K562 (cell line): ENCODE results near the gene SMC5. TPM values are rescaled to one million over a fixed set of nuclear protein-coding genes. Genes with fewer than 3 reads are reported as not detected.

Experiments
- ATAC-seq: fragments of 200-7000 bp; cut with Tn5 transposase; 3 replicates; pipeline ENCODE4 v1.9.1; 2020; ENCODE audit warnings: moderate library complexity
- BruUV-seq: library from RNA; stranded (reverse); fragments of 400-500 nt; replicated peaks from 2 replicates; lab custom pipeline; 2021; lab: Mats Ljungman, UMichigan
- CTCF ChIA-PET: fragments of 300-600 bp; formaldehyde crosslinking; extraction: SDS; loops from one replicate; lab custom pipeline; 2021; ENCODE audit warnings: low intra/inter-chr PET ratio; lab: Yijun Ruan, JAX
- POLR2A ChIA-PET: fragments of 300-600, 350-650 bp; sonication (Branson Sonifier 250); formaldehyde crosslinking; extraction: SDS; loops from one replicate; lab custom pipeline; 2021; ENCODE audit warnings: antibody characterized with exemption, inconsistent platforms; lab: Yijun Ruan, JAX
- DNase-seq, 4 experiments: peaks; one replicate each; pipeline versions ENCODE4 v3.0.0 to v3.0.0-alpha.2; 2011 to 2018; ENCODE audit warnings: low spot score in 3 of 4, mixed read lengths in 3 of 4; ENCODE audit errors: extremely low read depth in 1 of 4
- FAIRE-seq: peaks from 2 replicates; lab custom pipeline; 2011; peaks lifted over from hg19 to GRCh38; lab: Jason Lieb, UNC
- H2AFZ ChIP-seq: 2 replicates; pipeline ENCODE4 v1.6.0; 2011; ENCODE audit warnings: low read depth, low read length, control low read depth, inconsistent platforms
- H3K27ac ChIP-seq: fragments of 200-600 bp; 3 replicates; pipeline ENCODE4 v1.8.0; 2011; ENCODE audit warnings: low read depth, mild to moderate bottlenecking, control low read depth, inconsistent platforms, low read length, moderate library complexity, mixed read lengths; ENCODE audit errors: extremely low read depth
- H3K27me3 ChIP-seq, 2 experiments: fragments of 300-600 bp in 1 of 2; 2 replicates in 1 of 2; 3 replicates in 1 of 2; pipeline versions ENCODE4 v1.6.0 to v1.8.0; 2011; ENCODE audit warnings: inconsistent platforms in 2 of 2, low read length in 2 of 2, mild to moderate bottlenecking in 1 of 2, mixed read lengths in 1 of 2, moderate library complexity in 1 of 2; ENCODE audit not compliant: control insufficient read depth in 2 of 2, insufficient read depth in 2 of 2
- H3K36me3 ChIP-seq: fragments of 300-600 bp; 3 replicates; pipeline ENCODE4 v1.8.0; 2011; ENCODE audit warnings: mild to moderate bottlenecking, low read length, inconsistent platforms; ENCODE audit not compliant: control insufficient read depth, insufficient read depth
- H3K4me1 ChIP-seq, 2 experiments: fragments of 200-600 bp in 1 of 2; replicated peaks in 1 of 2; 2 replicates in 1 of 2; 3 replicates in 1 of 2; pipeline versions ENCODE4 v1.5.1 to v1.8.0; 2011; ENCODE audit warnings: inconsistent platforms in 2 of 2, low read length in 2 of 2, mild to moderate bottlenecking in 1 of 2, mixed read lengths in 1 of 2, moderate library complexity in 1 of 2; ENCODE audit not compliant: control insufficient read depth in 2 of 2, insufficient read depth in 2 of 2
- H3K4me2 ChIP-seq: 2 replicates; pipeline ENCODE4 v1.6.1; 2011; ENCODE audit warnings: low read length, control low read depth, inconsistent platforms, mixed read lengths; ENCODE audit not compliant: insufficient read depth
- H3K4me3 ChIP-seq: fragments of 200-600 bp; sonication (generic), shearing (Covaris generic); 2 replicates; pipeline ENCODE4 v1.5.1; 2016; ENCODE audit warnings: control low read depth, inconsistent platforms
- H3K79me2 ChIP-seq: fragments of 200-600 bp; 3 replicates; pipeline ENCODE4 v1.8.0; 2011; ENCODE audit warnings: low read length, inconsistent platforms; ENCODE audit not compliant: control insufficient read depth, insufficient read depth
- H3K9ac ChIP-seq, 2 experiments: 2 replicates each; pipeline versions ENCODE4 v1.6.0 to v1.6.1; 2011; ENCODE audit warnings: low read depth in 2 of 2, low read length in 2 of 2, control low read depth in 1 of 2, inconsistent platforms in 1 of 2, mild to moderate bottlenecking in 1 of 2, mixed read lengths in 1 of 2; ENCODE audit not compliant: insufficient read depth in 1 of 2
- H3K9me1 ChIP-seq: one replicate; pipeline ENCODE4 v1.6.0; 2011; ENCODE audit warnings: inconsistent platforms, mild to moderate bottlenecking, low read length, moderate library complexity; ENCODE audit not compliant: control insufficient read depth, insufficient read depth
- H3K9me3 ChIP-seq: replicated peaks from 2 replicates; pipeline ENCODE4 v1.5.1; 2011; ENCODE audit warnings: low read depth, low read length, inconsistent platforms; ENCODE audit not compliant: control insufficient read depth, insufficient read depth
- H4K20me1 ChIP-seq: replicated peaks from 2 replicates; pipeline ENCODE4 v1.6.1; 2011; ENCODE audit warnings: low read length, inconsistent platforms, mixed read lengths; ENCODE audit not compliant: control insufficient read depth, insufficient read depth
- CEBPB ChIP-seq: fragments of 450-650 bp; IDR thresholded peaks from 2 replicates; pipeline ENCODE4 v1.6.1; 2016; ENCODE audit warnings: missing genetic modification characterization, missing compliant biosample characterization
- CEBPG ChIP-seq, 3 experiments: fragments of 200-800 bp in 1 of 3; sonication (Bioruptor generic) in 1 of 3; sonication (generic) in 1 of 3; formaldehyde crosslinking in 1 of 3; IDR thresholded peaks in 2 of 3; conservative IDR thresholded peaks in 1 of 3; 2 replicates each; pipeline versions ENCODE4 v1.6.1 to v1.8.0; 2016 to 2022; ENCODE audit warnings: missing compliant biosample characterization in 2 of 3, missing genetic modification characterization in 2 of 3, mild to moderate bottlenecking in 1 of 3, missing genetic modification reagents in 1 of 3
- IRF2 ChIP-seq: sonication (generic); formaldehyde crosslinking; IDR thresholded peaks from 2 replicates; pipeline ENCODE4 v1.8.1; 2022; ENCODE audit warnings: mild to moderate bottlenecking, missing genetic modification reagents
- KAT7 ChIP-seq: sonication (generic); formaldehyde crosslinking; IDR thresholded peaks from 2 replicates; pipeline ENCODE4 v1.8.0; 2022; ENCODE audit warnings: missing genetic modification reagents, mild to moderate bottlenecking, borderline replicate concordance
- LARP7 ChIP-seq: fragments of 450-650 bp; IDR thresholded peaks from 2 replicates; pipeline ENCODE4 v1.6.1; 2016
- POLR2H ChIP-seq: IDR thresholded peaks from 2 replicates; pipeline ENCODE4 v1.6.1; 2016; ENCODE audit warnings: missing genetic modification characterization, low read depth, mild to moderate bottlenecking, control low read depth, missing compliant biosample characterization, moderate library complexity
- SMARCC2 ChIP-seq: fragments of 450-650 bp; IDR thresholded peaks from 2 replicates; pipeline ENCODE4 v1.6.1; 2017; ENCODE audit warnings: antibody characterized with exemption, moderate library complexity, mild to moderate bottlenecking, low read depth
- ZNF217 ChIP-seq: sonication (generic); formaldehyde crosslinking; IDR thresholded peaks from 2 replicates; pipeline ENCODE4 v1.8.0; 2022; ENCODE audit warnings: mild to moderate bottlenecking, missing genetic modification reagents
- in situ Hi-C: fragments of 300-500 bp; cut with MboI; formaldehyde crosslinking; loops from 4 replicates; pipeline ENCODE4 v1.15.0; 2018; ENCODE audit warnings: inconsistent platforms, mixed read lengths
- intact Hi-C: fragments of 100-400 bp; cut with micrococcal nuclease; formaldehyde crosslinking; loops from 2 replicates; pipeline ENCODE4 v1.14.2; 2022
- polyA plus RNA-seq, 8 experiments: library from polyadenylated mRNA; depleted of rRNA in 4 of 8; stranded (reverse) in 5 of 8; unstranded in 3 of 8; fragments of >200 nt; fragmentation: Nextera tagmentation in 2 of 8; fragmentation: Illumina TruSeq in 1 of 8; extraction: Ambion mirVana in 2 of 8; extraction: Trizol in 1 of 8; gene quantifications; 2 replicates each; pipeline versions ENCODE4 v1.2.1 to v1.2.3, GENCODE V29; 2011 to 2014; ENCODE audit warnings: inconsistent platforms in 1 of 8, missing spikeins in 1 of 8
- total RNA-seq, 7 experiments: library from RNA; depleted of rRNA in 6 of 7; stranded (reverse); fragments of >200 nt in 6 of 7; fragmentation: Illumina TruSeq in 2 of 7; extraction: Trizol in 2 of 7; gene quantifications; 2 replicates each; pipeline versions ENCODE4 v1.2.1 to v1.2.3, GENCODE V29; 2011 to 2021; ENCODE audit warnings: low replicate concordance in 1 of 7
- TF ChIP-seq, protein P1 (sequence below): fragments of 250-450 bp; sonication (Bioruptor Pico); IDR thresholded peaks from 2 replicates; pipeline ENCODE4 v1.8.0; 2021; ENCODE audit warnings: borderline replicate concordance, mild to moderate bottlenecking, moderate library complexity; ENCODE audit not compliant: poor library complexity, severe bottlenecking
- TF ChIP-seq, protein P2 (sequence below): sonication (generic); formaldehyde crosslinking; IDR thresholded peaks from 2 replicates; pipeline ENCODE4 v1.8.0; 2022; ENCODE audit warnings: mild to moderate bottlenecking, missing genetic modification reagents

Gene SMC5
- total and polyA plus RNA-seq, 9 of the 15 experiments (the other 6 are each of a cell fraction or from before 2014, with no cell fraction given) = 3.5 to 43.2 (median 21.4) TPM

DNA sequence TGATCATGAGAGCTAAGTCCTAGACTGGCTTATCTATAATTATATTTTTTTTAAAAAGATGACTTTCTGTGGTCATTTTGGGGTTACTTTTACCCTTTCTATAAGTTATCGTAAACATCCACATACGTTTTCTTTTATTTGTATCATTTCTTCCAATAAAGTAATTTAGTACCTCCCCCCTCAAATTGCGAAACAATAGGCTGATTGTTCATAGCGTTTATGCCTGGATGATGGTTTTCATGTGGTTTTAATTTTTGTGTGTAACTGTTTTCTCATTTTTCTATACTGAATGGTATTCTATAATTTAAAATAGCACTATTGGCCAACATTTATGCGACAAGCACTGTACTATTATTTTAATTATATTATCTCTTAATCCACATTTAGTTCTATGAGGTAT lies 44.5 kb downstream of the SMC5 start (continued):
- TF ChIP-seq, protein P1, sequence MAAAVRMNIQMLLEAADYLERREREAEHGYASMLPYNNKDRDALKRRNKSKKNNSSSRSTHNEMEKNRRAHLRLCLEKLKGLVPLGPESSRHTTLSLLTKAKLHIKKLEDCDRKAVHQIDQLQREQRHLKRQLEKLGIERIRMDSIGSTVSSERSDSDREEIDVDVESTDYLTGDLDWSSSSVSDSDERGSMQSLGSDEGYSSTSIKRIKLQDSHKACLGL = no peak
- TF ChIP-seq ZNF217 (CRISPR knock-in tag) (no peak), IRF2 (CRISPR knock-in tag) (no peak), CEBPB (tag) (peak; percentile 78), LARP7 (no peak), KAT7 (no peak), CEBPG (CRISPR knock-in tag; IDR thresholded peaks at IDR 0.05) (no peak), CEBPG (tag; conservative IDR thresholded peaks at IDR 0.05 in 1 of 2, IDR thresholded peaks at IDR 0.05 in 1 of 2) (peak; percentile 29 to 39; a peak in 1 of 4 replicates)
- TF ChIP-seq, protein P2, sequence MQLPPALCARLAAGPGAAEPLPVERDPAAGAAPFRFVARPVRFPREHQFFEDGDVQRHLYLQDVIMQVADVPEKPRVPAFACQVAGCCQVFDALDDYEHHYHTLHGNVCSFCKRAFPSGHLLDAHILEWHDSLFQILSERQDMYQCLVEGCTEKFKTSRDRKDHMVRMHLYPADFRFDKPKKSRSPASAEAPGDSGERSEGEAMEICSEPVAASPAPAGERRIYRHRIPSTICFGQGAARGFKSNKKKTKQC (CRISPR knock-in tag) = no peak

DNA sequence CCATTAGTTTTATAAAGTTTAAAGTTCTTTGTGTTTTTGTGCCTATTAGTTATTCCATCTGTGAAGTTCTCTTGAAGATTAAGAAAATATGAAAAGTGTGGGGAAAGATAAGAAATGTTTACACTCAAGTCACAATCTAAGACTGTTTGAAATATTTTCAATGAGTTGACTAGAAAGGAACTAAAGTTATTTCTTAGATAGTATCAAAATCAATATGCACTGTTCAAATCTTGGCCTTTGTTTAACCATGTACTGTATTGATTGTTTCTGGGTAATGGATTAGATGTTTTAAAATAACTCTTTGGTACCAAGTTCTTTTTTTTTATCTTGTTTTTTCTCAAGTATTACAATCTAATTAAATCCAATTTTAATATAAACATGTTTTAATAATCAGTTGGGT lies 46.0 kb downstream of the SMC5 start:
- CTCF ChIA-PET = no interaction called here
- FAIRE-seq = no peak

More for the DNA sequence above, 46.0 kb downstream of the SMC5 start:
- Histone ChIP-seq H3K4me3 (no peak overlapping the region), H3K4me2 (no peak overlapping the region), H3K9ac (no peak overlapping the region), H3K9me1 (no peaks in the 10 kb centered on the region), H3K4me1 (peaks cover 6 to 8% of the 10 kb centered on the region in 2 experiments; a peak in 3 of 5 replicates), H3K36me3 (peaks cover 50% of the 10 kb centered on the region; the same call in 2 of the 3 replicates), H3K79me2 (no peaks in the 10 kb centered on the region), H3K27ac (no peak overlapping the region), H4K20me1 (no peaks in the 10 kb centered on the region), H2AFZ (no peak overlapping the region), H3K9me3 (no peaks in the 10 kb centered on the region), H3K27me3 (no peaks in the 10 kb centered on the region)
- POLR2A ChIA-PET = interaction anchor here (1.3 kb wide), 1 partner anchor 33 kb away, joined by 3 read pairs; no protein-coding TSS in a partner anchor
- no peak for ATAC-seq
- BruUV-seq = no TSS peak
- no peak for DNase-seq
- intact Hi-C loops = no loop called here
- TF ChIP-seq SMARCC2 = no peak
- 0 out of 2 replicates have a peak, but pooled peaks have one; percentile 10 for TF ChIP-seq POLR2H (tag)
- in situ Hi-C loops = no loop called here
